ENCODE data around the gene C2CD4D.
A peak's percentile ranks its signal among the peaks of the same experiment; 100 is the strongest.

C2CD4D gene

DNA sequence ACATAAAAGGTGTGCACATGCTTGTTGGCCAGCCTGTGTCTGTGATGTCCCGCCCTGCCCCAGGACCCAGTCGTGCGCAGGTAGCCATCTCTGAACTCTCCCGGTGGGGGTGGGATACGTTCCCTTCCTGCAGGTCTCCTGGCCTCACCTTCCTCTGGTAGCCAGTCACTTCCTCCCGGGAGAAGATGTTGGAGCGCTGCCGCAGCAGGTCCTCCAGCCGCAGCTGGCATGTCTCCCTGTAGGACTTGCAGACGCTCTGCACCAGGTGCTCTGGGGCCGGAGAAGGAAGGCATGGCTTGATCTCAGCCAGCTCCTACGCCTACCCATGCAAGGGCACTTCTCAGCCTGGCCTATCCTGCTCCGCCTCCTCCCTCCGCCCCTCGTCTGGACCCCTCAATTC, 25.2 kb downstream of the C2CD4D start:
- DNase-seq (ENCODE audit: low spot score): no peak

- DNase-seq (ENCODE audit: low spot score): no peak
These were observed 26.2 kb downstream of the C2CD4D start for GRCh38 chr1:151813271-151813977.

DNA sequence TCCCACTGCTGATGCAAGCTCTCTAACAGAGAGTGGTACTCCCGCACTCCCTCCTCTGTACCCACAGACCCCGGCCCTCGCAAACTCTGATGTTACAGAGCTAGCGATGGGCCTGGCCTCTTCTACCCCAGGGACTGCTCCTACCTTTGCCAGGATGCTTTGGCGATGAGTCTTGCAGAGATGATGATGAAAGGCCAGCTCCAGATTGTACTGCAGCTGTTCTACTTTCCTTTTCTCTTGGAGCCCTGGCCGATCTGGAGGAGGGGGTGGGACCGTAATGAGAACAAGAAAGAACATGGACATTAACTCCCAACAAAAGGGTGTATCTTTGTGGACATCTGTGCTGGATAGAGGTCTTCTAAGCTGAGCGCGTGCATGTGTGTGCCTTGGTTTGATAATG, 28.4 kb downstream of the C2CD4D start:
- no peak for DNase-seq (ENCODE audit: low spot score)

GRCh38 chr1:151809985-151810556, 29.5 kb downstream of the C2CD4D start:
- no peak for DNase-seq (ENCODE audit: low spot score)

- DNase-seq (ENCODE audit: low spot score): no peak
These were observed 30.2 kb downstream of the C2CD4D start for GRCh38 chr1:151809290-151809984.

GRCh38 chr1:151807766-151808165, 31.9 kb downstream of the C2CD4D start:
- DNase-seq (ENCODE audit: low spot score): no peak

- DNase-seq (ENCODE audit: low spot score): no peak
These were observed 32.5 kb downstream of the C2CD4D start for GRCh38 chr1:151807131-151807530.

DNA sequence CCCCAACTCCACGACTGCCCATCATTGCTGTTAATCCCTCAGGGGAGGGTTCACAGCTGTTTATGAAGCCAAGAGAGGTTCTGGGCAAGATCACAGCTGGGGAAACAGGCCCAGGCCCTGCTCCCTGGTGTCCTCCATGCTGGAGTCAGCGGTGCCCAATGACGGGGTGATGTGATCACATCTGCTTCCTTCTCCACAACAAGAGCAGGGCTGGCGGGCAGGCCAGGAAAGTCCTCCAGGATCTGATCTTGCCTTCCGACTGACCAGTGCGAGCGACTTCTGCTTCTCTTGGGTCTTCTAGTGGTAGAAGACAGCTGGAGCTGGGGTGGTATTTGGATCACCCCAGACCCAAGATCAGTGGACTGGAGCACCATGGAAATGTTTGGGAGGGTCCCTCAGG, 33.5 kb downstream of the C2CD4D start:
- no peak for DNase-seq (ENCODE audit: low spot score)

- no peak for DNase-seq (ENCODE audit: low spot score)
These were observed 34.4 kb downstream of the C2CD4D start, which contains the start of gene LINGO4 for GRCh38 chr1:151805066-151805820. LINGO4 (minus strand) TSS chr1:151805419; CDS start chr1:151802704, 2,715 bp downstream.

DNA sequence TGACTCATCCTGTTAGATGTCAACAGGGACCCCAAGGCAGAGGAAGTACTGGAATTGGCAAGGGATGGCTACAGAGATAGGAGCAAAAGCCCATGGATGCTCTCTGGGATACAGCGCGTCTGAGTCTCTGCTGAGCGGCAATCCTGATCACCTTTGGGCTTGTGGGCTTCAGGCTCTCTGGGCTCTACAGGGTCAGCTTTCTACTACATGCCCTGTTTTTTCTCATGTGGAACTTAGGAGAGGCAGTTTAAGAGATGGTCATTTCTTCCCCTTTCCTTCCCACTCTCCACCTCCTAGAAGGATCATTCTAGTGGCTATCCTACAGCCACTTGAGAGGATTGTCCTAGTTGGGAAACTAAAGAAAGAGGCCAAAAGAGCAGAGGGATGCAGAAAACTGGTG, 35.7 kb downstream of the C2CD4D start:
- DNase-seq (ENCODE audit: low spot score): no peak

DNA sequence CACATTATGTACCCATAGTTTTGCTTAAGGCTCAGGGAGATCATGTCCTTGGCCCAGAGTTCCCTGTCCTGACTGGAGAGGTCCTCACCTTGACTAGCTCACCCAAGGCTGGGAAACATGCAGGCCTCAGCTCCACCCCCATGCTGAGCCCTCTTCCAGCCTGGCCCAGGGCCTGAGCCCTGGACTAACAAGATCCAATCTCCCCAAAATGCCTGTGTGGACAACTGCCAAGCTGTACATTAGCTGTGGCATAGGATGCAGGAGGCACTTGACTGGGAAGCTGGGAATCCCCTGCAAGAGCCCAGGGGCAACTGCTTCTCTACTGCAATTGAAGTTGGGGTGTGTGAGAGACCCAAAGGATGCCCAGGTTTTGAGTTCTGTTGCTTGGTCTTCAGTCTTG, 36.5 kb downstream of the C2CD4D start:
- DNase-seq (ENCODE audit: low spot score): no peak

- no peak for DNase-seq (ENCODE audit: low spot score)
These were observed 37.2 kb downstream of the C2CD4D start for GRCh38 chr1:151802372-151802771.

DNA sequence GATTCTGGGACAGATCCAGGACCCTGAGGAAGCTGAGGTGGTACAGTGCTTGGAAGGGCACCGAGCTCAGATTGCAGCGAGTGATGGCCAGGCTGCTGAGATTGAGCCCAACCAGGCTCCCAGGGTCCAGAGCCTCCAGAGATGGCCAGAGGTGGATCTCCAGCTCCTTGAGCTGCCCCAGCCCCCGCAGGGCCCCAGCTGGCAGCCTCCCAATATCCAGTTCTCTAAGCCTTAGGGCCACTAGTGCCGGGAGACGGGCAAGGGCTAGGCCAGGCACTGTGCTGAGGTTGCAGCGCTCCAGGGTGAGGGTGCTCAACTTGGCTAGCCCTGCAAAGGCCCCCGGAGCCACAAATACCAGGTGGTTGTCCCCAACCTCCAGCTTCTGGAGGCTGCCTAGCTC, 37.8 kb downstream of the C2CD4D start:
- no peak for DNase-seq (ENCODE audit: low spot score)

GRCh38 chr1:151801310-151801820, 38.3 kb downstream of the C2CD4D start:
- DNase-seq (ENCODE audit: low spot score): no peak

DNA sequence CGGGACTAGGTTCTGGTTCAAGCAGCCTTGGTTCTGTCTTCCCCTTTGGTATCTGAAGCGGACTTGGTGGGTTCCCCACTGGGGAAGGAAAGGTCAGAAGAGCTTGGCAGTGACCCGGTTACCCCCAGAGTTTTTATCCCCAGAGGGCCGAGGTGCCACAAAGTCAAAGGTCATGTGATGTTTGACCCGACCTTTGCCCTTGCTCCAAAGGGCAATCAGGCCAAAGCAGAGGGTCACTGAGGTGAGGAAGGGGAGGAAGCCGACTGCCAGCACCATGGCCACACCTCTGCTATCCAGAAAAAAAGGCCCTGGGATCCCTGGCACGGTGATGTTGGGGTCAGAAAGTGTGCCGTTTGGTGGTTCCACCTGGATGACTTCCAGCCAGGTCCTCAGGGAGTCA, 38.8 kb downstream of the C2CD4D start:
- no peak for DNase-seq (ENCODE audit: low spot score)

DNA sequence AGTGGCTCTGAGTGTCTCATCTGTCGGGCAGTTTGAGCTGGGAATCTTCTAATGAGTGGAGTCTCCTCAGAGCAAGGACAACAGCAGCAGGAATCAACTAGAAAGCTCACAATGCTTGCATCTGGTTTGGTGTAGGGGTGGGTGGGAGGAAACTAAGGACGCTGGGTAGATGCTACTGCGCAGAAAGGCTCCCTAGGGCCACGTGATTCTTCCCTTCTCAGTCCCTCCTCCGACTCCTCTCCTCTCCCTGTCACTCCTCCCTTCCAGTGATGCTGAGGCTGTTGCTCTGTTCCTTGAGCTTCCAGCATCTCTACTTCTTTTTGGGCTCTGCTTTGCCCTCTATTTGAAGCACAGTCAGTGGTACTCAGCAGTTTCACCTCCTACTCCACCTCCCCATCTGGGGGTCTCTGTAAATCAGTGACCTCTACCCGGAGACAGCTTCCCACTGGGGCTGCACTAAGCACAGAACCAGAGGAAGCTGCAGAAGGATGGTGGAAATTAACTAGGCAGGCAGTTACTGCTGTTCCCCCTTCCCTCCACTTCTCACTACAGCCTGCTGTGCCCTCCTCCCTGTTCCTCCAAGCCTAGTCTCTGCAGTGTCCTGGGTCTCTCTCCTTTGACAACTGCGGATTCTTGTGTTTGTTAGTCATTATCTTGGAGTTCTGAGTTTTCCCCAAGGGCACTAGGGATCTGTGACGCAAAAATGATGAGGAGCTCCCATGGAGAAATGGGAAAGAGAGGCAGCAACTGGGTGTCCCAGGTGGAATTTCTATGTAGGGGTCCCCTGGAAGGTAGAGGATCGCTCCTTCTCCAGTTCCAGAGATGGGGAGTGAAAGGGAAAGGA, 40.2 kb downstream of the C2CD4D start:
- no peak for DNase-seq (ENCODE audit: low spot score)

DNA sequence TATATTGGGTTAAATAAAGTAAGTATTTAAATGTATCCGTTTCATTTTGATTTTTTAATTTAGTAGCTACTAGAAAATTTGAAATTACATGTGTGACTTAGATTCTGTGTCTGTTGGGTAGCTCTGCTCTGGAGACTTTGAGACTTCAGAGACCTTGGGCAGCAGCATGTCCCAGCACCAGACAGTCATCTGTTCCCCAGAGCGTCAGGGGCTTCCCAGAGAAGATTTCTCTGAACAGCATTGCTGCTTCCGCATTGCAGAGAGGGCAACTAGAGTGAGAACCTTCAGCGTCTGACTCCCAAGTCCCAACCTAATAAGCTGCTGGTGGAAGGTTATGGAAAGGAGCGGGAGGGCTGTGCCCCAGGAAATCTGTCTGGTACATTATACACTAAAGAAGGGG, 41.0 kb downstream of the C2CD4D start:
- DNase-seq (ENCODE audit: low spot score): no peak

GRCh38 chr1:151790940-151791651, 48.5 kb downstream of the C2CD4D start:
- DNase-seq (ENCODE audit: low spot score): peak; percentile 50

GRCh38 chr1:151790071-151790939, 49.3 kb downstream of the C2CD4D start, which contains the start of gene TDRKH:
TDRKH (minus strand) TSS chr1:151790500; CDS start chr1:151783022, 7,478 bp downstream.
- DNase-seq (ENCODE audit: low spot score): peak; percentile 99

Data from HuH-7 (cell line).